GM18907 (cell line): Measurements from ENCODE around the gene HOXC9.
"Not testable (repeated sequence)": the region's sequence is repeated elsewhere in the genome, so short reads cannot be mapped to it uniquely, and the experiment has no call there.

Experiments
- ATAC-seq: cut with Tn5 transposase; IDR thresholded peaks from one replicate; pipeline ENCODE4 v1.9.1; 2021; ENCODE audit warnings: mild to moderate bottlenecking, moderate library complexity; ENCODE audit not compliant: unreplicated experiment

HOXC9 gene

GRCh38 chr12:54036620-54037359, 36.8 kb downstream of the HOXC9 start:
- peak; percentile 65 for ATAC-seq

- no peak for ATAC-seq
These were observed 37.7 kb downstream of the HOXC9 start for GRCh38 chr12:54037360-54038283.

DNA sequence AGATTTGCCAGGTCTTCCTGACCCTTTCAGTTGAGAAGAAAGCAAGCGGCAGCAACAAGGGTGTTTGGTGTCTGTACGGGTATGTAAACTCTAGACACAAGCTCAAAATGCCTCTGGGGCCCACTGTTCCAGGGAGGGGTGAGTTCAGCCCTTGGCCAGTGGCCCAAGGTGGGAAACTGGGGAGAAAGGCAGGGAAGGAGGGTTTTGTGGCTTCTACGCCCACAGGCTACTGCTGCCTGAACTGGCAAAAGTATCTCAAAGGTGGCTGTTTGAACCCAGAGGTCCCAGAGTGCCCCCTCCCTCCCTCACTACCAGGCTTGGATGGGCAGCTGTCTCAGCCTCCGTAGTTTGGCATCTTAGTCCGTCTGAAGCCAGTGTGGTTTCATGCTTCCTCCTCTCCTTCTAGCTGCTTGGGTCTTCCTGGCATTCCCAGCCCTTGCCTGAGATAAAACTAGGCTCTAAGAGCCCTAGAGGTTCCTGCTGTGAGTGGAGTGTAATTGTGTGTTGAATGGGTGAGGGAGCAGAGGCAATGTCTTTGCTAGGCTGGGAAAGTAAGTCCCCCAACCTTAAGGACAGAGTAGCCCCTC, 38.4 kb downstream of the HOXC9 start:
- ATAC-seq: no peak

- ATAC-seq: no peak
These were observed 39.0 kb downstream of the HOXC9 start for GRCh38 chr12:54038871-54039414.

GRCh38 chr12:54039417-54040147, 39.6 kb downstream of the HOXC9 start:
- ATAC-seq: no peak

GRCh38 chr12:54040148-54040494, 40.2 kb downstream of the HOXC9 start:
- no peak for ATAC-seq

GRCh38 chr12:54040648-54041047, 40.7 kb downstream of the HOXC9 start:
- ATAC-seq: no peak

GRCh38 chr12:54041097-54041690, 41.2 kb downstream of the HOXC9 start:
- no peak for ATAC-seq

- ATAC-seq: not testable (repeated sequence)
These were observed 42.1 kb downstream of the HOXC9 start for GRCh38 chr12:54042033-54042432.

- ATAC-seq: no peak
These were observed 43.3 kb downstream of the HOXC9 start for GRCh38 chr12:54042970-54043853.

DNA sequence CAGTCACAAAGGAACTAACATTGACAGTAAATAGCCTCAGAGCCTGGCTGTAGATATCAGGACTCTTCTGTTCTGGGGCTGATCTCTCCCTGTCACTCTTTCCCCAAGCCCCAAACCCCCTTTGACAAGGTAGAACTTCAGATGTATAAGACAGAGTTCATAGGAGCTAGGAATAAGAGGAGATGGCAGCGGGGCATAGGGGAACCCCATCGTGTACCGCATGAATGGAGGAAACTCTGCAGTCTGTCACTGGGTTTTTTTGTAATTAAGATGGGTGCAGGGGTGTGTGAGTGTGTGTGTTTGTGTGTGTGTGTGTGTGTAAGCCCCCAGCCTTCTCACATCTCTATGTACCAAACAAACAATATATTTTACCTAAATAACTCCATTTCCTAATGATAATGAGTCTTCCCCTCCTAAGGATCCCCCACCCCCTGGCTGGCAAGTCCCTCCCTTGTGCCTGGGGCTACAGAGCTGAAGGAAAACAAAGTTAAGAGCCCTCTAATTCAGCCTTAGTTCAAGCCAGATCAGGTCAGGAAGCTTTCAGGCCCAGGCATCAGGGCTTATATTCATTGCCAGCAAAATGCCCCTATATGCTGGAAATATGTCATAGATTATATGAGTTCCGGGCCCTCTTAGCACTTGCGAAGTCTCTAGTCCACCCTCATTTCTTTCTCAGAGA, 44.6 kb downstream of the HOXC9 start:
- ATAC-seq: no peak

GRCh38 chr12:54045401-54045800, 45.4 kb downstream of the HOXC9 start:
- ATAC-seq: no peak

- no peak for ATAC-seq
These were observed 46.0 kb downstream of the HOXC9 start for GRCh38 chr12:54045868-54046521.

DNA sequence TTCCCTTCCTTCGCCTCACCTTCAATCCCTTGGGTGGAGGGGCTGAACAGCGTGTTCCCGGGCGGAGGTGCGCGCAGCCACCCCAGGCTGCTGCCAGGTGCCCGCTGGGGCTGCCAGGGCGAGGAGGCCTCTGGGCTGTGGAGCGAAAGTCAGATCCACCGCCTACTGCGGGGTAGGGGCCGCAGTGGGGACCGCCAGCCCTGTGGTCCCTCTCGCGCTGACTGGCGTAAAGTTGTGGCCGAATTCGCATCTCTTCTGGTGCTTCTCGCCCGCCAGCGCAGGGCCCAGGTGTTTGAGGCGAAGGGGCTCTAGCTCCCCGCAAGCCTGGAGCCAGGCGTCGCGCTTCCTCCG, 46.8 kb downstream of the HOXC9 start:
- no peak for ATAC-seq

GRCh38 chr12:54047160-54047963, 47.4 kb downstream of the HOXC9 start:
- no peak for ATAC-seq

GRCh38 chr12:54047964-54048303, 48.0 kb downstream of the HOXC9 start:
- ATAC-seq: no peak

GRCh38 chr12:54048406-54049093, 48.6 kb downstream of the HOXC9 start:
- no peak for ATAC-seq
